HG03103 (cell line): ENCODE measurements around the gene TIMP4.

Experiments used
- ATAC-seq: cut with Tn5 transposase; IDR thresholded peaks from one replicate; pipeline ENCODE4 v1.9.1; 2021; ENCODE audit warnings: low read depth; ENCODE audit not compliant: unreplicated experiment

TIMP4 gene

GRCh38 chr3:12186515-12187286 lies 28.0 kb upstream of the TIMP4 start:
- no peak for ATAC-seq

- no peak for ATAC-seq
These were observed 27.3 kb upstream of the TIMP4 start for GRCh38 chr3:12186046-12186445.

- ATAC-seq = no peak
These were observed 26.5 kb upstream of the TIMP4 start for GRCh38 chr3:12185172-12185710.

- no peak for ATAC-seq
These were observed 25.8 kb upstream of the TIMP4 start for GRCh38 chr3:12184541-12184940.

- no peak for ATAC-seq
These were observed 24.2 kb upstream of the TIMP4 start for GRCh38 chr3:12182687-12183441.

- no peak for ATAC-seq
These were observed 23.1 kb upstream of the TIMP4 start for GRCh38 chr3:12181806-12182205.

- no peak for ATAC-seq
These were observed 22.6 kb upstream of the TIMP4 start for GRCh38 chr3:12181301-12181700.

GRCh38 chr3:12180631-12181030 lies 21.9 kb upstream of the TIMP4 start:
- no peak for ATAC-seq

GRCh38 chr3:12180218-12180617 lies 21.5 kb upstream of the TIMP4 start:
- ATAC-seq = no peak

- ATAC-seq = no peak
These were observed 20.7 kb upstream of the TIMP4 start for GRCh38 chr3:12179441-12179840.

GRCh38 chr3:12178091-12178820 lies 19.5 kb upstream of the TIMP4 start:
- ATAC-seq = no peak

GRCh38 chr3:12177126-12177525 lies 18.4 kb upstream of the TIMP4 start:
- ATAC-seq = no peak

GRCh38 chr3:12175844-12176453 lies 17.2 kb upstream of the TIMP4 start:
- ATAC-seq = no peak

GRCh38 chr3:12175137-12175593 lies 16.5 kb upstream of the TIMP4 start:
- no peak for ATAC-seq

GRCh38 chr3:12170207-12170606 lies 11.5 kb upstream of the TIMP4 start:
- no peak for ATAC-seq

- ATAC-seq = no peak
These were observed 7.2 kb upstream of the TIMP4 start for GRCh38 chr3:12165909-12166308.

- no peak for ATAC-seq
These were observed 502 bp upstream of the TIMP4 start for GRCh38 chr3:12159227-12159601.

- no peak for ATAC-seq
These were observed 1.7 kb downstream of the TIMP4 start for GRCh38 chr3:12157026-12157425.

- no peak for ATAC-seq
These were observed 2.9 kb downstream of the TIMP4 start for GRCh38 chr3:12155828-12156227.

- ATAC-seq = no peak
These were observed 3.4 kb downstream of the TIMP4 start for GRCh38 chr3:12155264-12155663.

GRCh38 chr3:12154151-12154550 lies 4.6 kb downstream of the TIMP4 start:
- ATAC-seq = no peak
